ENCODE results near the gene SSUH2.

- TF ChIP-seq CTCF (conservative IDR thresholded peaks at IDR 0.05; ENCODE audit: low read depth, low read length) = no peak
- no peak for TF ChIP-seq RCOR1 (IDR thresholded peaks at IDR 0.05; ENCODE audit: insufficient replicate concordance, low read length)
- TF ChIP-seq RFX5 (IDR thresholded peaks at IDR 0.05; ENCODE audit: low read depth, low read length) = no peak
- TF ChIP-seq SMC3 (IDR thresholded peaks at IDR 0.05; ENCODE audit: low read depth, low read length) = no peak
- no peak for TF ChIP-seq CEBPB (IDR thresholded peaks at IDR 0.05; ENCODE audit: low read depth, low read length)
Measured at GRCh38 chr3:8652324-8652987, 7.9 kb upstream of the SSUH2 start.
